ENCODE results near the gene IL11. TPM values are rescaled to one million over a fixed set of nuclear protein-coding genes. Genes with fewer than 3 reads are reported as not detected.

Gene IL11
- total and polyA plus RNA-seq, 8 donors, result 1.0 to 17.4 (median 1.3) TPM; not detected in 3

GRCh38 chr19:55400281-55401087, 30.2 kb upstream of the IL11 start:
- Histone ChIP-seq H3K4me1 (peaks cover 0 to 4% (median 2%) of the 10 kb centered on the region in 4 donors), H3K27ac (no peak overlapping the region), H3K9me3 (no peaks in the 10 kb centered on the region), H3K27me3 (no peaks in the 10 kb centered on the region), H3K36me3 (peaks cover 30 to 56% (median 52%) of the 10 kb centered on the region in 4 donors), H3K4me3 (no peak overlapping the region)
- no peak for TF ChIP-seq POLR2A (IDR thresholded peaks at IDR 0.05)
- no peak for TF ChIP-seq EP300 (IDR thresholded peaks at IDR 0.05)
- TF ChIP-seq POLR2AphosphoS5 (IDR thresholded peaks at IDR 0.05), result no peak
- TF ChIP-seq CTCF (IDR thresholded peaks at IDR 0.05), result no peak
- WGBS, 5 donors, result 76 to 87% (median 82%) methylated on average over 14 of the region's 14 CpGs
- intact Hi-C loops (cut with DNase I; ENCODE audit: low total_unique reads), result no loop called here
- no peak for DNase-seq

- WGBS, 5 donors, result 76 to 87% (median 83%) methylated on average over 12 of the region's 12 CpGs
- H3K4me1 ChIP-seq, result no peaks in the 10 kb centered on the region
- H3K4me3 ChIP-seq, result no peak overlapping the region
- H3K9me3 ChIP-seq, result no peaks in the 10 kb centered on the region
- DNase-seq, result no peak
- no peaks in the 10 kb centered on the region for H3K27me3 ChIP-seq
- intact Hi-C loops (cut with DNase I; ENCODE audit: low total_unique reads), result no loop called here
- peaks cover 18 to 36% (median 32%) of the 10 kb centered on the region in 4 donors for H3K36me3 ChIP-seq
- TF ChIP-seq POLR2A (IDR thresholded peaks at IDR 0.05) (no peak), EP300 (IDR thresholded peaks at IDR 0.05) (no peak), CTCF (IDR thresholded peaks at IDR 0.05) (no peak), POLR2AphosphoS5 (IDR thresholded peaks at IDR 0.05) (no peak)
- peak overlapping the region in 1 of 5 donors; percentile 29 for H3K27ac ChIP-seq
Observed at GRCh38 chr19:55398200-55398925, 28.1 kb upstream of the IL11 start.

- Histone ChIP-seq H3K27me3 (no peaks in the 10 kb centered on the region), H3K9me3 (no peaks in the 10 kb centered on the region), H3K36me3 (peaks cover 12 to 42% (median 37%) of the 10 kb centered on the region in 4 donors), H3K27ac (no peak overlapping the region), H3K4me1 (peaks cover 9 to 45% (median 30%) of the 10 kb centered on the region in 4 donors), H3K4me3 (no peak overlapping the region)
- no peak for DNase-seq
- 67 to 79% (median 72%) methylated on average over 17 to 18 of the region's 18 CpGs for WGBS, 5 donors
- no peak for TF ChIP-seq POLR2AphosphoS5 (IDR thresholded peaks at IDR 0.05)
- no peak for TF ChIP-seq CTCF (IDR thresholded peaks at IDR 0.05)
- TF ChIP-seq EP300 (IDR thresholded peaks at IDR 0.05), result no peak
- no peak for TF ChIP-seq POLR2A (IDR thresholded peaks at IDR 0.05)
- intact Hi-C loops (cut with DNase I; ENCODE audit: low total_unique reads), result no loop called here
Observed at GRCh38 chr19:55392820-55393761, 22.8 kb upstream of the IL11 start.

Data from stomach (tissue), 9 donors.